PC-3 (cell line): Measurements from ENCODE around the gene TMEM231. TPM values are rescaled to one million over a fixed set of nuclear protein-coding genes. Genes with fewer than 3 reads are reported as not detected.
"Not testable (repeated sequence)": the region's sequence is repeated elsewhere in the genome, so short reads cannot be mapped to it uniquely, and the experiment has no call there.

Source experiments
- ATAC-seq: fragments of 200-7000 bp; cut with Tn5 transposase; 2 replicates; pipeline ENCODE4 v1.9.1; 2020; ENCODE audit warnings: mild to moderate bottlenecking, moderate library complexity
- BruUV-seq: library from RNA; stranded (reverse); fragments of 400-500 nt; replicated peaks from 2 replicates; lab custom pipeline; 2021; lab: Mats Ljungman, UMichigan
- CTCF ChIA-PET: fragments of 300-600 bp; sonication (Branson Sonifier 250); formaldehyde crosslinking; loops from one replicate; lab custom pipeline; 2022; ENCODE audit warnings: antibody characterized with exemption; lab: Charles Lee
- POLR2A ChIA-PET: fragments of 300-600 bp; sonication (Branson Sonifier 250); formaldehyde crosslinking; loops from one replicate; lab custom pipeline; 2022; ENCODE audit warnings: antibody characterized with exemption; ENCODE audit not compliant: unreplicated experiment; lab: Charles Lee
- DNase-seq: peaks from one replicate; pipeline ENCODE4 v3.0.0-alpha.2; 2015
- H2AFZ ChIP-seq: fragments of 300-600 bp; sonication (generic); 2 replicates; pipeline ENCODE4 v1.6.0; 2016; ENCODE audit warnings: antibody characterized with exemption, low read length
- H3F3A ChIP-seq: fragments of 300-600 bp; sonication (generic); one replicate; pipeline ENCODE4 v1.6.0; 2017; ENCODE audit warnings: antibody characterized with exemption, low read length, control low read depth, mild to moderate bottlenecking; ENCODE audit not compliant: unreplicated experiment
- H3K27ac ChIP-seq: fragments of 300-600 bp; sonication (generic); 2 replicates; pipeline ENCODE4 v1.5.1; 2016; ENCODE audit warnings: mild to moderate bottlenecking, low read length
- H3K27me3 ChIP-seq: fragments of 300-600 bp; sonication (generic); 2 replicates; pipeline ENCODE4 v1.6.1; 2016; ENCODE audit warnings: low read length, mixed read lengths
- H3K36me3 ChIP-seq: fragments of 300-600 bp; sonication (generic); 2 replicates; pipeline ENCODE4 v1.6.1; 2016; ENCODE audit warnings: low read depth, mixed run types, low read length, mixed read lengths
- H3K4me1 ChIP-seq: fragments of 300-600 bp; sonication (generic); 2 replicates; pipeline ENCODE4 v1.5.1; 2016; ENCODE audit warnings: low read length; ENCODE audit not compliant: insufficient read depth
- H3K4me2 ChIP-seq: fragments of 300-600 bp; sonication (generic); 2 replicates; pipeline ENCODE4 v1.6.0; 2016; ENCODE audit warnings: low read length
- H3K4me3 ChIP-seq: fragments of 300-600 bp; sonication (generic); 2 replicates; pipeline ENCODE4 v1.5.1; 2016; ENCODE audit warnings: mild to moderate bottlenecking, low read length, mixed read lengths
- H3K79me2 ChIP-seq: fragments of 300-600 bp; sonication (generic); 2 replicates; pipeline ENCODE4 v1.6.1; 2017; ENCODE audit warnings: low read length, mixed read lengths
- H3K9ac ChIP-seq: fragments of 300-600 bp; sonication (generic); 2 replicates; pipeline ENCODE4 v1.6.0; 2016; ENCODE audit warnings: mild to moderate bottlenecking, low read length
- H3K9me2 ChIP-seq: fragments of 300-600 bp; sonication (generic); replicated peaks from 2 replicates; pipeline ENCODE4 v1.6.1; 2016; ENCODE audit warnings: mixed run types, low read length, mixed read lengths
- H3K9me3 ChIP-seq: fragments of 300-600 bp; sonication (generic); 2 replicates; pipeline ENCODE4 v1.6.1; 2016; ENCODE audit warnings: low read length, mixed read lengths
- H4K20me1 ChIP-seq: fragments of 300-600 bp; sonication (generic); 2 replicates; pipeline ENCODE4 v1.6.1; 2016; ENCODE audit warnings: low read length, mixed read lengths
- EZH2 ChIP-seq: fragments of 300-600 bp; sonication (generic); IDR thresholded peaks from one replicate; pipeline ENCODE4 v1.6.1; 2017; ENCODE audit warnings: antibody characterized with exemption, mild to moderate bottlenecking, low read length; ENCODE audit not compliant: unreplicated experiment
- EZH2phosphoT487 ChIP-seq: fragments of 300-600 bp; sonication (generic); IDR thresholded peaks from 2 replicates; pipeline ENCODE4 v1.6.1; 2018; ENCODE audit warnings: mild to moderate bottlenecking, antibody characterized with exemption, low read length, borderline replicate concordance
- intact Hi-C: fragments of 100-400 bp; cut with micrococcal nuclease; formaldehyde crosslinking; loops from 2 replicates; pipeline ENCODE4 v1.9.0; 2023
- total RNA-seq: library from RNA; depleted of rRNA; stranded (reverse); fragments of >200 nt; gene quantifications from 2 replicates; pipeline ENCODE4 v1.2.3, GENCODE V29; 2014
- TF ChIP-seq, protein P1 (sequence below): fragments of 300-600 bp; sonication (generic); conservative IDR thresholded peaks from 2 replicates; pipeline ENCODE4 v1.5.1; 2017; ENCODE audit warnings: antibody characterized with exemption, low read depth, mild to moderate bottlenecking, low read length

Gene TMEM231
- total RNA-seq, 1 experiment from 2014 or later, result 20.2 TPM

DNA sequence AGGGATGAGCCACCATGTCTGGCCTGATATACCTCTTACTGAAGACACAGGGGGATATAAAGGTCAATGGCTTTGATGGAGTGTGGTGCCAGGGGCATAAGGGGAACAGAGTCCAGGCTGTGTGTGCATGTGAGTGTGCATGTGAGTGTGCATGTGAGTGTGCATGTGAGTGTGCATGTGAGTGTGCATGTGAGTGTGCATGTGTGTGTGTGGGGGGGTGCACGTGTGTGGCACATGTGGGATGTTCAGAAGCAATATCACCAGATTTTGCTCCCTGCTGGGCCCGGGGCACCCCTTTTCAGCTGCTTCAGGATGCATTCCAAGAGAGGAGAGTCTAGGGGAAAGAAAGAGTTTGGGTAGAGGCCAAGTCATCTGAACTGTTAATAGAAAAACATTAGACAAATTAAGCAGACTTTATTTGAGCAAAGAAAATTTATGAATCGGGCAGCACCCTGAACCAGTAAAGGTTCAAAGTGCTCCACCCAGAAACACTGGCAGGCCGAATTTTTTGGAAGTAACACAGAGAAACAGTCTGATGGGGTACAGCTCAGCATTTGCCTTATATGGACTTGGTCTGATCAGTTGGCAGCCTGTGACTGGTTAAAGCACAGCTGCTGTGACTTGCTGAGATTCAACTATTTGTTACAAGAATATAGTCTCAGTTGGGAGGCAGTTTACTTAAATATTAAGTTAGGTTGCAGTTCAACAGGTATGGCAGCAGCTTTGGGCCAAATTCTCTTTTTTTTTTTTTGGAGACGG is 29.8 kb downstream of the TMEM231 start:
- CTCF ChIA-PET, result no interaction called here
- Histone ChIP-seq H3K36me3 (no peaks in the 10 kb centered on the region), H3K9ac (no peak overlapping the region), H3K4me3 (no peak overlapping the region), H3K9me3 (no peaks in the 10 kb centered on the region), H3K4me1 (no peaks in the 10 kb centered on the region), H3F3A (no peaks in the 10 kb centered on the region), H3K27me3 (no peaks in the 10 kb centered on the region), H3K9me2 (no peaks in the 10 kb centered on the region), H3K4me2 (no peak overlapping the region), H3K27ac (no peak overlapping the region), H4K20me1 (no peaks in the 10 kb centered on the region), H2AFZ (no peak overlapping the region), H3K79me2 (no peaks in the 10 kb centered on the region)
- POLR2A ChIA-PET, result no interaction called here
- DNase-seq, result no peak
- intact Hi-C loops, result no loop called here
- TF ChIP-seq EZH2phosphoT487 (no peak), EZH2 (no peak)
- TF ChIP-seq, protein P1, sequence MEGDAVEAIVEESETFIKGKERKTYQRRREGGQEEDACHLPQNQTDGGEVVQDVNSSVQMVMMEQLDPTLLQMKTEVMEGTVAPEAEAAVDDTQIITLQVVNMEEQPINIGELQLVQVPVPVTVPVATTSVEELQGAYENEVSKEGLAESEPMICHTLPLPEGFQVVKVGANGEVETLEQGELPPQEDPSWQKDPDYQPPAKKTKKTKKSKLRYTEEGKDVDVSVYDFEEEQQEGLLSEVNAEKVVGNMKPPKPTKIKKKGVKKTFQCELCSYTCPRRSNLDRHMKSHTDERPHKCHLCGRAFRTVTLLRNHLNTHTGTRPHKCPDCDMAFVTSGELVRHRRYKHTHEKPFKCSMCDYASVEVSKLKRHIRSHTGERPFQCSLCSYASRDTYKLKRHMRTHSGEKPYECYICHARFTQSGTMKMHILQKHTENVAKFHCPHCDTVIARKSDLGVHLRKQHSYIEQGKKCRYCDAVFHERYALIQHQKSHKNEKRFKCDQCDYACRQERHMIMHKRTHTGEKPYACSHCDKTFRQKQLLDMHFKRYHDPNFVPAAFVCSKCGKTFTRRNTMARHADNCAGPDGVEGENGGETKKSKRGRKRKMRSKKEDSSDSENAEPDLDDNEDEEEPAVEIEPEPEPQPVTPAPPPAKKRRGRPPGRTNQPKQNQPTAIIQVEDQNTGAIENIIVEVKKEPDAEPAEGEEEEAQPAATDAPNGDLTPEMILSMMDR, result no peak
- BruUV-seq, result no TSS peak
- no peak for ATAC-seq

DNA sequence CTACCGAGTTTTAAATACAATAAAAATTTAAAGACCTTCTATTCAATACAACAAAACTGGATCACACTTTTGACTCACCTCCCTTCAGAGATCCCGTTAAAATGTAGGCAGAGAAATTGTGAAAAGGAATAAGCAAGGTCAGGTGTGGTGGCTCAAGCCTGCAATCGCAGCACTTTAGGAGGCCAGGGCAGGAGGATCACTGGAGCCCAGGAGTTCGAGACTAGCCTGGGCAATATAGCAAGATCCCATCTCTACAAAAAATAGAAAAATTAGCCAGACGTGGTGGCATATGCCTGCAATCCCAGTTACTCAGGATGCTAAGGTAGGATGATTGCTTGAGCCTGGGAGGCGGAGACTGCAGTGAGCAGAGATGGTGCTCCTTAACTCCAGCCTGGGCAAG is 36.9 kb downstream of the TMEM231 start:
- ChIA-PET CTCF (no interaction called here), POLR2A (no interaction called here)
- DNase-seq (no peak), ATAC-seq (no peak)
- no peak overlapping the region for H3K4me3 ChIP-seq
- no peaks in the 10 kb centered on the region for H3F3A ChIP-seq
- no peaks in the 10 kb centered on the region for H3K79me2 ChIP-seq
- BruUV-seq, result no TSS peak
- no peaks in the 10 kb centered on the region for H3K27me3 ChIP-seq
- H3K4me1 ChIP-seq, result no peaks in the 10 kb centered on the region
- no peaks in the 10 kb centered on the region for H3K9me3 ChIP-seq
- no peaks in the 10 kb centered on the region for H4K20me1 ChIP-seq
- H3K9me2 ChIP-seq, result no peaks in the 10 kb centered on the region
- no peak overlapping the region for H2AFZ ChIP-seq
- TF ChIP-seq, protein P1, result no peak
- TF ChIP-seq EZH2phosphoT487, result no peak
- TF ChIP-seq EZH2, result no peak
- H3K27ac ChIP-seq, result no peak overlapping the region
- H3K36me3 ChIP-seq, result no peaks in the 10 kb centered on the region
- intact Hi-C loops, result no loop called here
- H3K9ac ChIP-seq, result no peak overlapping the region
- H3K4me2 ChIP-seq, result no peak overlapping the region

DNA sequence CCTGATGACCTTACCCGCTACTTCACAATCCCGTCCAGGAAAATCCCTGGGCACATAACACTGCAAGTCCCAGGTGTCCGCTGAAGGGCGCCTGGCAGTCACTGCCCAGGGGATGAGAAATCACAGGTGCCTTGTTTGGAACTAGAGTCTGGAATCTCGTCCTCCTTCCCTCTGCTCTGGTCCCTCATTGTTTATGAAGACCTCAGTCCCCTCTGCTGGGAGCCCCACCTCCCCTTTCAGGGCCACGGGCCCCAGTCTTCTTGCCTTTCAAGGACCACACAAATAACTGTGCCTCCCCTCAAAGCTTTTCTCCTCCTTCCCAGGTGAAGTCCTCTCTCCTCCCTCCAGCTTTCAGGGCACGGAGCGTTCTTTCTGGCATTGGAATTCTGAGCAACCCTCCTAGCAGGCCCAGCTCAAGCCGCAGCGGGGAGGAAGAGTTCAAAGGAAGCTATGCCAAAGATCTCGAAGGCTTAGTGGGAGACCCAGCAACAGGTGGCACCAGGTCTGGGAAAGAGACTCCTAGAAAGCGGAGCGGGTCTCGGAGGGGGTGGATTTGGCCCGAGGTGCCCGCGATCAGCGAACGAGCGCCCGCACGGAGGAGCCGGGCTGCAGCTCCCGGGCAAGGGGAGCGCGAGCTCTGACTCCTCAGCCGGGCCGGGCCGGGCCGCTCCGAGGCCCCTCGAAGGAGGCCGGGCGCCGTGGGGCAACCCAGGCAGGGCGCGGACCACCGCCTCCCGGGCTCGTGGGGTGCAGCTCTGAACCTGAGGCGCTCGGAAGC is 39.7 kb downstream of the TMEM231 start:
- H3K9me2 ChIP-seq, H4K20me1 ChIP-seq, intact Hi-C loops, BruUV-seq, H3K79me2 ChIP-seq, H3K9me3 ChIP-seq, H3K4me1 ChIP-seq, H3K27me3 ChIP-seq, H3K36me3 ChIP-seq, H3F3A ChIP-seq: not testable (repeated sequence)
- ChIA-PET POLR2A (interaction anchor here (0.6 to 1.0 kb wide), 2 partner anchors 19 to 53 kb away, joined by 3 to 6 read pairs; no protein-coding TSS in a partner anchor), CTCF (interaction anchor here (0.6 to 1.2 kb wide), 9 partner anchors 10 to 394 kb away, joined by 3 to 6 read pairs (median 4); partner anchors contain the start of gene TMEM170A)
- Histone ChIP-seq H3K4me2 (peak overlapping the region; percentile 89), H2AFZ (peak overlapping the region; percentile 79), H3K9ac (peak overlapping the region; percentile 85), H3K27ac (peak overlapping the region; percentile 36; the same call in 1 of the 2 replicates), H3K4me3 (peak overlapping the region; percentile 86)
- ATAC-seq (peak; percentile 23), DNase-seq (peak; percentile 8)
